Fibroblast of lung (primary cell): Measurements from ENCODE around the gene JPT1. TPM values are rescaled to one million over a fixed set of nuclear protein-coding genes. Genes with fewer than 3 reads are reported as not detected.
A peak's percentile ranks its signal among the peaks of the same experiment; 100 is the strongest.

Experiments used
- DNase-seq, 2 donors: peaks; one replicate each; pipeline versions ENCODE4 v3.0.0 to v3.0.0-alpha.2; 2010; ENCODE audit warnings: low read depth in 2 of 2
- H2AFZ ChIP-seq: 2 replicates; pipeline ENCODE4 v1.5.1; 2012; ENCODE audit warnings: low read length, control low read depth, inconsistent platforms
- H3K27ac ChIP-seq: 2 replicates; pipeline ENCODE4 v1.5.1; 2011; ENCODE audit warnings: low read length, control low read depth; ENCODE audit not compliant: insufficient read depth
- H3K27me3 ChIP-seq: 2 replicates; pipeline ENCODE4 v1.5.1; 2011; ENCODE audit warnings: mild to moderate bottlenecking, low read length; ENCODE audit not compliant: control insufficient read depth, insufficient read depth
- H3K36me3 ChIP-seq: 2 replicates; pipeline ENCODE4 v1.5.1; 2011; ENCODE audit warnings: low read length; ENCODE audit not compliant: control insufficient read depth, insufficient read depth
- H3K4me1 ChIP-seq: 2 replicates; pipeline ENCODE4 v1.5.1; 2011; ENCODE audit warnings: low read length; ENCODE audit not compliant: control insufficient read depth, insufficient read depth; ENCODE audit errors: extremely low read depth
- H3K4me2 ChIP-seq: 2 replicates; pipeline ENCODE4 v1.5.1; 2011; ENCODE audit warnings: low read length, control low read depth; ENCODE audit not compliant: insufficient read depth; ENCODE audit errors: extremely low read depth
- H3K4me3 ChIP-seq, 4 experiments: fragments of 200-600 bp in 1 of 4; sonication (generic) in 1 of 4; replicated peaks in 1 of 4; 2 replicates each; pipeline ENCODE4 v1.5.1; 2011 to 2016; ENCODE audit warnings: low read length in 4 of 4, low read depth in 3 of 4, mild to moderate bottlenecking in 3 of 4, control low read depth in 2 of 4, inconsistent platforms in 1 of 4, mixed read lengths in 1 of 4; ENCODE audit not compliant: insufficient read depth in 1 of 4; ENCODE audit errors: control extremely low read depth in 1 of 4
- H3K79me2 ChIP-seq: 2 replicates; pipeline ENCODE4 v1.5.1; 2012; ENCODE audit warnings: mild to moderate bottlenecking, low read length, inconsistent platforms; ENCODE audit not compliant: control insufficient read depth, insufficient read depth
- H3K9ac ChIP-seq: 2 replicates; pipeline ENCODE4 v1.5.1; 2011; ENCODE audit warnings: mild to moderate bottlenecking, low read length, control low read depth; ENCODE audit not compliant: insufficient read depth
- H3K9me3 ChIP-seq: 2 replicates; pipeline ENCODE4 v1.5.1; 2012; ENCODE audit warnings: low read depth, low read length; ENCODE audit not compliant: control insufficient read depth, insufficient read depth
- H4K20me1 ChIP-seq: 2 replicates; pipeline ENCODE4 v1.5.1; 2011; ENCODE audit warnings: low read length; ENCODE audit not compliant: control insufficient read depth, insufficient read depth; ENCODE audit errors: extremely low read depth
- CTCF ChIP-seq, 2 donors: IDR thresholded peaks in 1 of 2; conservative IDR thresholded peaks in 1 of 2; 1 replicate in 1 of 2; 2 replicates in 1 of 2; pipeline ENCODE4 v1.5.1; 2011 to 2012; ENCODE audit warnings: low read length in 2 of 2, control low read depth in 1 of 2, inconsistent platforms in 1 of 2, low read depth in 1 of 2, mild to moderate bottlenecking in 1 of 2
- EZH2 ChIP-seq: IDR thresholded peaks from 2 replicates; pipeline ENCODE4 v1.5.1; 2012; ENCODE audit warnings: low read length, control low read depth, mild to moderate bottlenecking; ENCODE audit errors: missing control alignments
- polyA plus RNA-seq, 2 donors: library from polyadenylated mRNA; depleted of rRNA in 1 of 2; stranded (reverse) in 1 of 2; unstranded in 1 of 2; fragments of >200 nt; gene quantifications; 2 replicates each; pipeline ENCODE4 v1.2.1, GENCODE V29; 2011 to 2012; ENCODE audit warnings: missing spikeins in 1 of 2
- total RNA-seq: library from RNA; depleted of rRNA; stranded (reverse); fragments of >200 nt; gene quantifications from 2 replicates; pipeline ENCODE4 v1.2.1, GENCODE V29; 2014

Gene JPT1
- total and polyA plus RNA-seq, 2 donors (not counting 1 experiment from before 2014, with no cell fraction given) = 78.8 to 142 TPM

GRCh38 chr17:75115555-75115954, 38.8 kb downstream of the JPT1 start:
- no peak overlapping the region for H3K27ac ChIP-seq
- TF ChIP-seq CTCF (conservative IDR thresholded peaks at IDR 0.05 in 1 of 2, IDR thresholded peaks at IDR 0.05 in 1 of 2; ENCODE audit: low read depth in 1 of 2, low read length in 2 of 2) (no peak), EZH2 (no peak)
- H3K4me3 ChIP-seq = no peak overlapping the region
- no peaks in the 10 kb centered on the region for H3K36me3 ChIP-seq
- H3K4me1 ChIP-seq = peaks cover 5% of the 10 kb centered on the region
- H3K4me2 ChIP-seq = no peak overlapping the region
- H4K20me1 ChIP-seq = no peaks in the 10 kb centered on the region
- no peak overlapping the region for H2AFZ ChIP-seq
- peaks cover under 1% of the 10 kb centered on the region for H3K79me2 ChIP-seq
- H3K9me3 ChIP-seq = no peaks in the 10 kb centered on the region
- H3K27me3 ChIP-seq = no peaks in the 10 kb centered on the region
- DNase-seq = no peak
- H3K9ac ChIP-seq = no peak overlapping the region

GRCh38 chr17:75114552-75115314, 39.6 kb downstream of the JPT1 start:
- H4K20me1 ChIP-seq = no peaks in the 10 kb centered on the region
- H3K4me2 ChIP-seq = peak overlapping the region; percentile 86
- no peaks in the 10 kb centered on the region for H3K36me3 ChIP-seq
- peak overlapping the region; percentile 30 for H3K27ac ChIP-seq
- no peak for DNase-seq
- no peaks in the 10 kb centered on the region for H3K27me3 ChIP-seq
- H3K4me1 ChIP-seq = peaks cover 6% of the 10 kb centered on the region
- peaks cover 3% of the 10 kb centered on the region for H3K79me2 ChIP-seq
- H2AFZ ChIP-seq = peak overlapping the region; percentile 91
- H3K4me3 ChIP-seq = peak overlapping the region; percentile 40 to 55 (median 48)
- H3K9ac ChIP-seq = peak overlapping the region; percentile 33
- TF ChIP-seq CTCF (conservative IDR thresholded peaks at IDR 0.05 in 1 of 2, IDR thresholded peaks at IDR 0.05 in 1 of 2; ENCODE audit: low read depth in 1 of 2, low read length in 2 of 2) (no peak), EZH2 (no peak)
- no peaks in the 10 kb centered on the region for H3K9me3 ChIP-seq

GRCh38 chr17:75113798-75114551, 40.3 kb downstream of the JPT1 start:
- Histone ChIP-seq H3K4me3 (peak overlapping the region; percentile 40 to 55 (median 48)), H3K27me3 (no peaks in the 10 kb centered on the region), H3K79me2 (peaks cover 3% of the 10 kb centered on the region), H3K36me3 (no peaks in the 10 kb centered on the region), H3K9ac (peak overlapping the region; percentile 33), H4K20me1 (no peaks in the 10 kb centered on the region), H2AFZ (peak overlapping the region; percentile 91), H3K4me2 (peak overlapping the region; percentile 86), H3K27ac (peak overlapping the region; percentile 30), H3K9me3 (no peaks in the 10 kb centered on the region), H3K4me1 (peaks cover 8% of the 10 kb centered on the region)
- TF ChIP-seq CTCF (conservative IDR thresholded peaks at IDR 0.05 in 1 of 2, IDR thresholded peaks at IDR 0.05 in 1 of 2; ENCODE audit: low read depth in 1 of 2, low read length in 2 of 2) = peak; percentile 85 to 95
- TF ChIP-seq EZH2 = no peak
- peak; percentile 79 to 94 for DNase-seq
